Activated naive CD4-positive, alpha-beta T cell treated with anti-CD3 and anti-CD28 coated beads, Interleukin-2, amount 50 U/mL, for 72 hours (primary cell): ENCODE data around the gene ZNF428. TPM values are rescaled to one million over a fixed set of nuclear protein-coding genes. Genes with fewer than 3 reads are reported as not detected.
"Not testable (repeated sequence)": the region's sequence is repeated elsewhere in the genome, so short reads cannot be mapped to it uniquely, and the experiment has no call there.

Experiments used
- ATAC-seq, 2 donors: fragments of 150-1000 bp; cut with Tn5 transposase; 2 replicates each; pipeline ENCODE4 v1.10.0; 2021; ENCODE audit warnings: mild to moderate bottlenecking in 2 of 2, moderate library complexity in 2 of 2
- DNase-seq, 2 donors: peaks; one replicate each; pipeline ENCODE4 v3.0.0; 2021 to 2022; ENCODE audit warnings: low spot score in 2 of 2
- H3K27ac Mint-ChIP-seq, 2 donors: one replicate each; pipeline ENCODE4 v1.8.0; 2022; ENCODE audit warnings: mild to moderate bottlenecking in 2 of 2, mixed read lengths in 2 of 2
- H3K36me3 Mint-ChIP-seq, 2 donors: one replicate each; pipeline ENCODE4 v1.8.0; 2022; ENCODE audit warnings: mixed read lengths in 2 of 2
- H3K9me3 Mint-ChIP-seq, 2 donors: one replicate each; pipeline ENCODE4 v1.8.0; 2022; ENCODE audit warnings: mixed read lengths in 2 of 2
- total RNA-seq, 2 donors: library from RNA; stranded (reverse); gene quantifications; one replicate each; pipeline ENCODE4 v1.2.3, GENCODE V29; 2022

Gene ZNF428
- total RNA-seq, 2 donors from 2014 or later: 14.2 to 21.1 TPM

GRCh38 chr19:43607238-43608205, 11.9 kb downstream of the ZNF428 start:
- Mint-ChIP-seq H3K27ac (peak overlapping the region in 1 of 2 donors; percentile 2), H3K36me3 (no peaks in the 10 kb centered on the region), H3K9me3 (no peaks in the 10 kb centered on the region)
- DNase-seq (no peak), ATAC-seq (no peak)

GRCh38 chr19:43606569-43607229, 12.7 kb downstream of the ZNF428 start:
- no peaks in the 10 kb centered on the region for H3K36me3 Mint-ChIP-seq
- ATAC-seq (no peak), DNase-seq (no peak)
- peak overlapping the region in 1 of 2 donors; percentile 93 for H3K27ac Mint-ChIP-seq
- H3K9me3 Mint-ChIP-seq: no peaks in the 10 kb centered on the region

GRCh38 chr19:43605875-43606568, 13.4 kb downstream of the ZNF428 start:
- ATAC-seq (no peak), DNase-seq (no peak)
- H3K27ac Mint-ChIP-seq: peak overlapping the region; percentile 77 to 93
- H3K9me3 Mint-ChIP-seq: no peaks in the 10 kb centered on the region
- no peaks in the 10 kb centered on the region for H3K36me3 Mint-ChIP-seq

GRCh38 chr19:43600326-43600725, 19.1 kb downstream of the ZNF428 start:
- H3K36me3 Mint-ChIP-seq: peaks cover 15 to 27% of the 10 kb centered on the region in 2 donors
- H3K9me3 Mint-ChIP-seq, ATAC-seq: not testable (repeated sequence)

GRCh38 chr19:43599635-43600295, 19.7 kb downstream of the ZNF428 start:
- DNase-seq (no peak), ATAC-seq (no peak)
- Mint-ChIP-seq H3K36me3 (peaks cover 16 to 30% of the 10 kb centered on the region in 2 donors), H3K27ac (peak overlapping the region in 1 of 2 donors; percentile 57), H3K9me3 (no peaks in the 10 kb centered on the region)

More at GRCh38 chr19:43600326-43600725, 19.1 kb downstream of the ZNF428 start:
- not testable (repeated sequence) for DNase-seq
- H3K27ac Mint-ChIP-seq: peak overlapping the region in 1 of 2 donors; percentile 57

- peaks cover 19 to 30% of the 10 kb centered on the region in 2 donors for H3K36me3 Mint-ChIP-seq
- peak overlapping the region in 1 of 2 donors; percentile 100 for H3K27ac Mint-ChIP-seq
- no peak for ATAC-seq
- DNase-seq: no peak
- H3K9me3 Mint-ChIP-seq: no peaks in the 10 kb centered on the region
Measured at GRCh38 chr19:43598445-43599240, 20.8 kb downstream of the ZNF428 start.

GRCh38 chr19:43597876-43598275, 21.6 kb downstream of the ZNF428 start:
- Mint-ChIP-seq H3K9me3 (no peaks in the 10 kb centered on the region), H3K36me3 (peaks cover 25 to 34% of the 10 kb centered on the region in 2 donors), H3K27ac (peak overlapping the region; percentile 100)
- DNase-seq: no peak
- no peak for ATAC-seq

- ATAC-seq (no peak), DNase-seq (no peak)
- Mint-ChIP-seq H3K9me3 (no peaks in the 10 kb centered on the region), H3K36me3 (peaks cover 25 to 38% of the 10 kb centered on the region in 2 donors), H3K27ac (peak overlapping the region; percentile 100)
Measured at GRCh38 chr19:43596842-43597461, 22.5 kb downstream of the ZNF428 start.

- Mint-ChIP-seq H3K27ac (peak within 1 kb of the TSS; percentile 100), H3K36me3 (peaks cover 25 to 38% of the 10 kb centered on the region in 2 donors), H3K9me3 (no peaks in the 10 kb centered on the region)
- DNase-seq: peak; percentile 100
- peak; percentile 85 to 89 for ATAC-seq
Measured at GRCh38 chr19:43595999-43596841, 23.2 kb downstream of the ZNF428 start, which contains the start of the genes IRGQ and ZNF576. TSS of gene IRGQ (minus strand) at chr19:43596134. CDS start at chr19:43595338, 796 bp downstream. TSS of gene ZNF576 (plus strand) at chr19:43596595. CDS start at chr19:43597109, 514 bp downstream.

- H3K9me3 Mint-ChIP-seq: no peaks in the 10 kb centered on the region
- DNase-seq (no peak), ATAC-seq (peak; percentile 7 to 29)
- peak overlapping the region; percentile 100 for H3K27ac Mint-ChIP-seq
- peaks cover 25 to 38% of the 10 kb centered on the region in 2 donors for H3K36me3 Mint-ChIP-seq
Measured at GRCh38 chr19:43595605-43595998, 23.8 kb downstream of the ZNF428 start.

- Mint-ChIP-seq H3K27ac (peak overlapping the region; percentile 100), H3K9me3 (no peaks in the 10 kb centered on the region), H3K36me3 (peaks cover 25 to 38% of the 10 kb centered on the region in 2 donors)
- peak; percentile 78 for DNase-seq
- ATAC-seq: peak; percentile 60 to 66
Measured at GRCh38 chr19:43594710-43595604, 24.5 kb downstream of the ZNF428 start.

- no peak for ATAC-seq
- peaks cover 25 to 38% of the 10 kb centered on the region in 2 donors for H3K36me3 Mint-ChIP-seq
- no peak for DNase-seq
Measured at GRCh38 chr19:43594081-43594697, 25.2 kb downstream of the ZNF428 start.

GRCh38 chr19:43592800-43593350, 26.6 kb downstream of the ZNF428 start:
- Mint-ChIP-seq H3K9me3 (no peaks in the 10 kb centered on the region), H3K36me3 (peaks cover 25 to 34% of the 10 kb centered on the region in 2 donors), H3K27ac (no peak overlapping the region)
- DNase-seq (no peak), ATAC-seq (no peak)

More at GRCh38 chr19:43594081-43594697, 25.2 kb downstream of the ZNF428 start:
- Mint-ChIP-seq H3K27ac (peak overlapping the region; percentile 95 to 100), H3K9me3 (no peaks in the 10 kb centered on the region)
